Ishikawa (cell line): Measurements from ENCODE around the gene IRX3.

Source experiments
- CEBPB ChIP-seq: IDR thresholded peaks from 2 replicates; pipeline ENCODE4 v1.6.1; 2012
- CREB1 ChIP-seq: IDR thresholded peaks from 2 replicates; pipeline ENCODE4 v1.6.1; 2012; ENCODE audit warnings: low read depth
- EGR1 ChIP-seq: IDR thresholded peaks from 2 replicates; pipeline ENCODE4 v1.6.1; 2012
- EP300 ChIP-seq: IDR thresholded peaks from 2 replicates; pipeline ENCODE4 v1.6.1; 2012; ENCODE audit warnings: borderline replicate concordance
- FOXM1 ChIP-seq: IDR thresholded peaks from 2 replicates; pipeline ENCODE4 v1.6.1; 2012; ENCODE audit warnings: low read depth, borderline replicate concordance
- MAX ChIP-seq: IDR thresholded peaks from 2 replicates; pipeline ENCODE4 v1.6.1; 2012
- RAD21 ChIP-seq: IDR thresholded peaks from 2 replicates; pipeline ENCODE4 v1.6.1; 2012; ENCODE audit warnings: low read depth
- REST ChIP-seq: IDR thresholded peaks from 2 replicates; pipeline ENCODE4 v1.6.1; 2012; ENCODE audit warnings: low read depth, mild to moderate bottlenecking
- TAF1 ChIP-seq: IDR thresholded peaks from 2 replicates; pipeline ENCODE4 v1.6.1; 2012; ENCODE audit warnings: low read depth, mild to moderate bottlenecking
- TCF12 ChIP-seq: IDR thresholded peaks from 2 replicates; pipeline ENCODE4 v1.6.1; 2012; ENCODE audit warnings: low read depth
- TEAD4 ChIP-seq: IDR thresholded peaks from 2 replicates; pipeline ENCODE4 v1.6.1; 2012
- YY1 ChIP-seq: IDR thresholded peaks from 2 replicates; pipeline ENCODE4 v1.6.1; 2012; ENCODE audit warnings: low read depth
- ZBTB7A ChIP-seq: IDR thresholded peaks from 2 replicates; pipeline ENCODE4 v1.6.1; 2012; ENCODE audit warnings: low read depth
- TF ChIP-seq, protein P1 (sequence below): IDR thresholded peaks from 2 replicates; pipeline ENCODE4 v1.6.1; 2012

DNA sequence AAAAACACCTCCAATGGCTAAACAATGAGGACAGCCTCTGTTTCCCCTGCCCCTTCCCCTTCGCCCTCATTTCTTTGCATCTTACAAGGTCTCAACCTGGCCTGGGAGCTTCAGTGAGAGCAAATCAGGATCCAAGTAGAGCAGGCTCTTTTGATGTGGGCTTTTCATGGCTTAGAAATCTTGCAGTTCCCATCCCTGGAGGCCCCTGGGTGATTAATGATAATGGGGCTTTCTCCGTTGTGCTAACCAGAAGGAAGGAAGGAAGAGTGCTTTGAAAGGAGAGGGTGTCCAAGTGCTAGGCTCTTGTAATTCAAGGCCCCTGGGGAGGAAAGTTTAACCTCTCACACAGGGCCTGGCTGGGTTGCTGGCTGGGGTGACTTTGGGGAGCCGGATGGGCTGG is 18.5 kb upstream of the IRX3 start:
- TF ChIP-seq EGR1: no peak
- no peak for TF ChIP-seq MAX
- TF ChIP-seq REST: no peak
- TF ChIP-seq TEAD4: no peak
- TF ChIP-seq ZBTB7A: no peak
- TF ChIP-seq RAD21: no peak
- TF ChIP-seq EP300: no peak
- TF ChIP-seq, protein P1, sequence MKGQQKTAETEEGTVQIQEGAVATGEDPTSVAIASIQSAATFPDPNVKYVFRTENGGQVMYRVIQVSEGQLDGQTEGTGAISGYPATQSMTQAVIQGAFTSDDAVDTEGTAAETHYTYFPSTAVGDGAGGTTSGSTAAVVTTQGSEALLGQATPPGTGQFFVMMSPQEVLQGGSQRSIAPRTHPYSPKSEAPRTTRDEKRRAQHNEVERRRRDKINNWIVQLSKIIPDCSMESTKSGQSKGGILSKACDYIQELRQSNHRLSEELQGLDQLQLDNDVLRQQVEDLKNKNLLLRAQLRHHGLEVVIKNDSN: no peak
- no peak for TF ChIP-seq TAF1
- no peak for TF ChIP-seq YY1
- TF ChIP-seq TCF12: no peak
- TF ChIP-seq CREB1: no peak
- no peak for TF ChIP-seq CEBPB
- no peak for TF ChIP-seq FOXM1
